ENCODE results near the gene ATXN7L1.

The ATXN7L1 gene

DNA sequence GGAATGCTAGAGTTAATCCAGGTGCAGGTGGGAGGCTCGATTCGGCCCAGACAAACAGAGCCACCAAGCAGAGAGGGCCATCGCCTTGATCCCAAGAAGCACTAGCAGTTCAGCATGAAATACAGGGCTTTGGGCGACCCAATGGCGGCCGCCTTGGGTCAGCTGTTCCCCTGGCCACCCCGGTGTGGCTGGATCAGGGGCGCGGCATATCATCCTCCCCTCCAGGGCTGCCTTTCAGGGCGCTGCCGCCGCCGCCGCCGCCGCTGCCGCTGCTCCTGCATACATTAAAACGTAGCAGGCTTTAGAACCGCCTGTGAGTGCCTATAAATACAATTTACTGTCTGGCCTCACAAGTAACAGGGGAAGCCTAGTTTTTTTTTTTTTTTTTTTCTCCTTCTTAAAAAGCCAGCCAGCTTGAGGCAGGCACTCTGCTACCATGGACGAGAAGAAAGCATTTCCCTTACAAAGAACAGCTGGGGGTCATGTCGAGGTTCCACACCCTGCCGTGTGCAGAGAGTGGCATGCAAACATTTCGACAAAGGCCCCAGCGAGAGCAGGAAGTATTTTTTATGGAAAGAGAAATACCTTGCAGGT is 237.4 kb downstream of the ATXN7L1 start:
- no peak for DNase-seq

DNA sequence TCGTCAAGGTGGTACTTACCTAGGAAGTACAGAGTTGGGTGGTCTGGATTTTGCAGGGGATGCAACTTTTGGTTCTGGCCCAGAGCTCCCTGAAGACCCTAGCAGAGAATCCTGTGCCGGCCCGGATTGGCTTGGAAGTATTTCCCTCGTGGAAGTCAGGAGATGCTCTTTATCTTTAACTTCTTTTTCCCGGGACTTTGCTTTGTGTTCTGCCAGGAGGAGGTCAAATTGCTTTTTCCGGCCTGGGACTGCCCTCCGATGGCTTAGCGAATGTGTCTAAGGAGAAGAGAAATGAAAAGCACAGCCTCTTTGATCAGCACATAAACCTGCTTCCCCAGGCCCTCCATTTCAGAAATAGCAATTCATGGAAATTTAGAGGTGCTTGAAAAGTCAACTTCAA is 238.1 kb downstream of the ATXN7L1 start:
- no peak for DNase-seq

DNA sequence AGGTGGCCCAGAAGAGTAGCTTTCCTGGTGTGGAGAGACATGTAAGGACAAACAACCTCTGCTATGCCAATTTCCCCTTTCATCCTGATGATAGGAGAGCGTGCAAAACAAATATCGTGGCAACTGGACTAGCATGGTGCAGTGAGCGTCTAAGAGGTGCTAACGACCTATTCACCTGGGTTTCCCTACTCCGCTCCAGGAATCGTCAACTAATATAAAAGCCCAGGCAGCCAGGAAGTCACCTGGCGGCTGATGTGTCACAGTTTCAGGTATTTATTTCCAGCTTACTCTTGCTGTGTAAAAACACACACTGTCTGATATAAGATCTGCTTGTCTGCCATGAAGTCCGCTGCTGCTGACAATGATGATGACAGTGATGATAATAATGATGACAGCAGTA is 238.6 kb downstream of the ATXN7L1 start:
- no peak for DNase-seq

DNA sequence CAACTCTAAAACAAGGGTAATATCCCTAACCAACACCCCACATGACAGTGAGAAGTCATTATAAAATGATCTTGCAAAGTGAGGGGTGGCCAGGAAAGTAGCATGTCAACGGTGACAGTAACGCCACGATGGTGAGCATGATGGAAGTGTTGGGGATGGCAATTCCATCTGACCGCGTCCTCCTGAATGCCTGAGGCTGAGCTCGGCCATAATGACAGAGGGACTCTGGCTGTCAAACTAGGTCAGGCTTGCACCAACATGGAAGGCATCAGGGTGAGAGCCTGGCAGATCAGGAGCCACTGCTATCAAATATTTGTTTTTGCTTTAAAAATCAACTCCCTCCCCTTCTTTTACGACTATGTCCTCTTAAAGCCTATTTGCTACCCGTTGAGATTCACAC is 239.4 kb downstream of the ATXN7L1 start:
- no peak for DNase-seq

DNA sequence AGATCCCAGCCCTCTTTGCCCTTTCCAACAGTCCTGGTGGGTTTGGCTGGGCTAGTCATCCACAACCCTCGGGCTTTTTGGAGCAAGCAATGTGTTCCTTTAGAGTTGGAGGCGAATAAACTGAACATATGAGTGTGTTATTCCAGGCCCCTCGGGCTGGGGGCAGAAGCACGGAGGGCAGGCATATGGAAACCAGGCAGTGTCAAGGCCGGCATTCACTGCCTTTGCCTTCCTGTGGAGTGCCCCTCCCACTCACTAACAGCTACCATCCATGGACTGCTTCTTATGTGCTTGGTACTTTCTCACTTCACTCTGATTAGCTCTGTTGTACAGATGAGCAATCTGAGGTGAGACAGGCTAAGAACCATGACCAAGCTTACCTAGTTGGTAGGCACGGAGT is 241.2 kb downstream of the ATXN7L1 start:
- DNase-seq, result no peak

DNA sequence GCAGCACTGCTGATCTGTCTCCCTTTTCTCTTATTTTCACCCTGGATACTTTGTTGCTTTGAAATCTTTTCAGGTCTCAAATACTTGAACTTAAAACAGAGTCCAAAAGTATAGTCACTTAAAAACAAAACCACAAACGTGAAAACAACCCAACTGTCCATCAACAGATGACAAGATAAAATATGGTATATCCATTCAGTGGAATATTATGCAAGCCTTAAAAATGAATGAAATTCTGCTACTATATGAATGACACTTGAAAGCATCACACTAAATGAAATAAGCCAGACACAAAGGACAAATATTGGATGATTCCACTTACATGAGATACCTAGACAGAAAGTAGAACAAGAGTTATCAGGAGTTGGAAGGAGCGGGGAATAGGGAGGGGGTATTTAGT is 250.4 kb downstream of the ATXN7L1 start:
- DNase-seq, result no peak

DNA sequence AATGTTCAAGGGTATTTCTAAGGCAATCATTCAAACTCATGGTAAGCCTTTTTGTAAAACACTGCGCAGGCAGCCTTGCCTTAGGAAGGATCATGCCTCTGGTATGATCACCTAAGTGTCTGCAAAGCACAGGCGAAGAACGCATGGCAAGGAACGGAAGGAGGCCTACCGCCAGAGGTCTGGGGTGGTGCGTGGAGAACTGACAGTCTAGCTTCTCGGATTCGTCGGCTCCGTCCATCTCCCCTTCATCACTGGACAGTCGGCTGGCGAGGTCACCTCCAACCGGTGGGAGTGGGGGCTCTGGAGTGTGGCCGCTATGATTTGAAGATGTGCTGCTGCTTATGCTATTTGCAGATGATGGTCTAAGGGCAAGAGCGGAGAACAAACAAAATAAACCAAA is 252.5 kb downstream of the ATXN7L1 start:
- no peak for DNase-seq

DNA sequence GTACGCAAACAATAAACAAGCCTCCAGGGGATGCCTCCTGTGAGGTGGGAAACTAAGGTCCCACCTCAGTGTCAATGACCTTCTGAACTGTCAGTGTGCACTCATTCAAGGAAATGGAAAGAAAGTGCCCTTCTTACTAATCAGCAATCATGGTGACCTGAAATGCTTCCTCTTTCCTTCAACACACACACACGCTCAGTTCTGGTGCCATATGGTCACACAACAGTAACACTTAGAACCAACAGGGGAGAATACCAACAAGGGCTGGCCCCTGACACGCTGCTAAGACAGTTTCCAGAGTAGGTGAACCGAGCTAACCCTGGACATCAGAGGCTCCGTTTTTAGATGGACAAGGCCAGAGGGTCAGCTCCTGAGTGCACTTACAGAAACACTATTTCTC is 253.0 kb downstream of the ATXN7L1 start:
- no peak for DNase-seq

DNA sequence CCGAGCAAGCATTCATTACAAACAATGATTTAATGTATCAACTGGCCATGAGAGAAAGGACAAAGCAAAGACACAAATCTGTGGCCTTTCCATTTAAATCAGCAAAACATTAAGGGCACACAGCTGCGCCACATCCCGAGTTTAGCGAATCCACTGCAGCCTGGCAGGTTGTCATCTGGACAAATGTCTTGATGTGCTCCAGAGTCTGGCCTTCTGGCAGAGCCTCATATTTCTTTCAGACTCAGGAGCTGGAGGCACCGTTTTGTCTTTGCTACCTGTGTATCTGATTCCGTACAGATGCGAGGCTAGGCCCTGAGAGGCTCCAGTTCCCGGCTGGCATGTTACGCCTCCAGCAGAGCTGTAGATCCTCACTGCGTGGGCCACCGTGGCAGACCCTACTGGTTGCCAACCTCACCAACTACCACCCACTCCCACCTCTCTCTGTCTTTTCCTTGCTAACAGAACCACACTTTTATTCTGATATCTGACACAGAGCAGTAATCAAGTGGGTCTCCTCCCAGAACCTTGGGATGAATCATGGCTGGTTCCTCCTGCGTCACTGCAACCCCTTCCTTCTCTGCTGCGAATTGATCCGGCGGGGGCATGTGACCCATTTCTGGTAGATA is 254.2 kb downstream of the ATXN7L1 start:
- no peak for DNase-seq

DNA sequence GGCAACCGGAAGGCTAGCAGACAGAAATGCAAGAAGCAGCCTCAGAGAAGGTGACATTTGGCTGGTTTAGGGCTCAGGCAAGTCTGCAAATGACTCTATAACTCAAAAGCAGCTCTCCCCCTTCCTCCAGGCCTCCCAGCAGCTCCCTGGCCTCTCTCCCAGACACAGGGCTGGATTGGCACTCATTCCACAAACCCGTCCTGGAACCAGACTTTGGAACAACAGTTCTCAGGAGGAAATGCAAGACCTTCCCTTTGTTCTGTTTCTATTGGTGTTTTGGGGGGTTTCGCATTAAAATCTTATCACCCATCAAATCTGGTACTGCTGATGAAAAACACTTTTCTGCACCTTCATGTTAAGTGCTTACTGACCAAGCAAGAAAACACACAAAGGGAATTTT is 254.8 kb downstream of the ATXN7L1 start:
- DNase-seq, result no peak

DNA sequence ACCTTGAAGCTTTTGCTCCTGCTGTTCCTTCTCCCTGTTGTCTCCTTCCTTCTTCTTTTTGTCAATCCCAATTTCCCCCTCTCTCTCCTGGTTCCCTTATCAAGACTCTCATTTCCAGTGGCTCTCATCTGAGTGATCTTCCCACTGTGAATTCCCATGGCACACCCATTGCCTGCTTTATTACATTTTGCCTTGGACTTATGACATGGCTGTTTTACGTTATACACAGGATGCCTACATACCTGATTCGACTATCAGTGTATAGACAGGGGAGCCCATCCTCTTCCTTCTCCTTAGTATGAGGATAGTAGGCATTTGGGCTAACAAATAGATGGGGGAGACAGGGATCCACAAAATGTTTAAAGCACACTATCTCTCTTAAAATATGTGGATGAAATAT is 255.2 kb downstream of the ATXN7L1 start:
- no peak for DNase-seq

DNA sequence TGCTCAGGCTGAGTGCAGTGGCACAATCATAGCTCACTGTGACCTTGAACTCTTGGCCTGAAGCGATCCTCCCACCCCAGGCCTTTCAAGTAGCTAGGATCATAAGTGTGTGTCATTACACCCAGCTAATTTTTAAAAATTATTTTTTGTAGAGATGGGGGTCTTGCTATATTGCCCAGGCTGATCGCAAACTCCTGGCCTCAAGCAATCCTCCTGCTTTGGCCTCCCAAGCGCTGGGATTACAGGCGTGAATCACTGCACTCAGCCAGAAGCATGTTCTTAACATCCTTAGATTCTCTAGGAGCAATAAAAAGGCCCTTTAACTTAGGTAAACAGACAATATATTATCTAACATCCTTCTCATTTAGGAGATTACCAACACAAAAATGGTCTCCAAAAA is 256.8 kb downstream of the ATXN7L1 start:
- no peak for DNase-seq

DNA sequence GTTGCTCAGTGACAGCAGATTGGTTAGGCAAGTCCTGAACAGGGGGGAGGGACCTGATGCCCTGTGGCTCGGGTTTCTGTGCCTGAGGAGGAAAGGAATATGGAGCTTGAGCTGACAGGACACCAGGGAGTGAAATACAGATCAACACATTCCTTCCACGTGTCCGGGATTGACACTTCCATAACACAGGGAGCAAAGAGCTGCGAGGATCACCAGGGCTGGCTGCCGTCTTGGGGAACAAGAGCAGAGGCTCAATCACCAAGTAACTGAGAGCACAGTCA is 258.4 kb downstream of the ATXN7L1 start:
- no peak for DNase-seq

DNA sequence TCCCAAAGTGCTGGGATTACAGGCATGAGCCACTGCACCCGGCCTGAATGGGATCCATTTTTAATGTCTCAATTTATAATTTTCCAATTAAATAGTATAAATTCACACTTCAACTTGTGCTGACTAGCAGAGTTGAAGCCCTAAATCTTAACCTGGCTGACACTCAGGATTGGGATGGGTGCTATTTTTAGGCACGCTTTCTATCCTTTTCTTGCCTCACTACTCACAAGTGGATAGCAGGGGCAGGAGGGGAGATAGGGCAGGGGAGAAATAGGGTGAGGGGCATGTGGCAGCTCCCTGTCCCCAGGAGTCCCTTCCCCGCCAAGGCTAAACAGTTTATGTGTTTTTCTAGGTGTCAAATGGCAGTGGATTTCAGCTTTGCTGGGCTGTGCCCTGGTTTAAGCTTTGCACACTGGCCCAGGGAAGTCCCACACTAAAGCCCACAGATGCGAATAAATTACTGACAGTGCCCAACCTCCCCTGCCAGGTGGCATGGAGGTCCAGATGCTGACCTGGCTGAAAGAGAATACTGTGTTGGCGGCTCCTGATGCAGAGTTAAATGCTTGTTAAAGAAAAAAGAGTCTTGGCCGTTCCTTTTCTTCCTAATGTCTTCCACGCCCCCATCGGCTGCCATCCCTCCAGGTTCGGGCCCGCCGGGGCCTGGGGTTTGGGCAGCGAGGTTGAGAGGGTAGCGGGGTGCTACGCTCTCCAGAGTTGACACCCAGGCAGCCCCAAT is 259.0 kb downstream of the ATXN7L1 start:
- no peak for DNase-seq

DNA sequence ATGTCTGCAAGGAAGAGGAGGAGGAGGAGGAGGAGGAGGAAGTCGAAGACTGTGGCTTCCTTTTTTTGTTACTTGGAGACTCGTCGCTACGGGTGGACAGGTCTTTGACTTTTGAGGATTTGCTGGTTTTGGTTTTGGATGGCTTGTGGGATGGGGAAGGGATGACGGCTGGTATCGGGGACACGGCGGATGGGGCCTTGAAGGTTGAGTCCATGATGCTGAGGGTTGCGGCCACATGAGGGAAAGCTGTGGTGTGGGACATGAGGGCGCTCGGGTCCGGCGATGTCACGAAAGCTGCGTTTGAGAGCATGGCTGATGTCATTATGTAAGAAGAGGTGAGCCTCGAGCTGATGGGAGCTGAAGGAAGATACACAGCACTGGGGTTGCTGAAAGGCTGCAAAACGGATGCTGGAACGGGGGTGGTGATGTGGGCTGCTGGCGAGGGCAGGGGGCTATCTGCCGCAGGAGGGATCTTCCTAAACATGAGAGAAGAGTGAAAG is 262.0 kb downstream of the ATXN7L1 start:
- DNase-seq, result no peak

DNA sequence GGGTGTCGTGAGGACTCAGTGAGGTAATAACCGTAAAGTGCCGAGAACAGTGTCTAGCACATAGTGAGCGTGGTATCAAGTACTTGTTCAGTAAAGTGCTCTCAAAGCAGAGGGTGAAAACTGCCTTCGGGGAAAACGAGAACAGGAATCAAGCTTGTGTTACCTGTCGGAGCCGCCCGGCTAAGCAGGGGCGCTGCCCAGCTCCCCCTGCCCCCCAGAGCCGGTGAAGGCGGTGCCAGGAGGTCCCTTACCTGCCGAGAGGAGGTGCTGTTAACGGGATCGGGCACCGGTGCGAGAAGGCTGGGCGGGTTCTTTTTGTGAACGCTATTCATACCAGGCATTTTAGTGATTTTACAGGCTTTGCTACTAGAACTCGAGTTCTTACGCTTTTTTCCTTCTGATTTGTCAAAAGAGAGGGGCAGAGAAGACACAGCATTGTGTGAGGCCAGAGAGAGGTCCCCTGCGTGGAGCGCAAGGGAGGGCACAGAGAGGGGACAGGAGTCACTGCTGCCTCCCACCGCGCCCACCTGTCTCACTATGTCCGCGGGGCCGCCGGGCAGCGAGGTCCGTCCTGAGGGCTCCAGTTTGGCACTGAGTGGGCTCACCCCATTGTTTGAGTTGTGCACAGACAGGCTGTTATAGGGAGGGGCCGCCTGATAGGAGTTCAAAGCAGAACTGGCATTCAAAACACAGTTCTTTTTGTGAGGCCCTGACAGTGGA is 262.6 kb downstream of the ATXN7L1 start:
- DNase-seq, result no peak

DNA sequence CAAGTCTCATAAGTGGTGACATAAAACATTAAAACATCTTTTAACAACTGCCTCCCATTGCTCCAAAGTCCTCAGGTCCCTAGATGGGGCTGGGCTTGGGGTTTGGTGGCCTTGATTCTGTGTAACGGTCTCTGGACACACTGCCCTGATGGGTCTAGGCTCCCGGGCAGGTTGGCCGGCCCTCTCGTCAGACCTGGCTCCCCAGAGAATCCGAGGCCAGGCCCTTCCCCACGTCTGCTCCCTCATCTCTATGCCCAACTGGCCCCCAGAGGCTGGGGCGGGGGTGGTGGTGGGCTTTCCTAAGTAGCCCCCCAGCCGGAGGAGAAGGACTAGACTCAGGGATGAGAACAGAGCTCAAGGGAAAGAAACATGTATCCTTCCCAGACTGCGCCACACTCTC is 263.6 kb downstream of the ATXN7L1 start:
- DNase-seq, result no peak

DNA sequence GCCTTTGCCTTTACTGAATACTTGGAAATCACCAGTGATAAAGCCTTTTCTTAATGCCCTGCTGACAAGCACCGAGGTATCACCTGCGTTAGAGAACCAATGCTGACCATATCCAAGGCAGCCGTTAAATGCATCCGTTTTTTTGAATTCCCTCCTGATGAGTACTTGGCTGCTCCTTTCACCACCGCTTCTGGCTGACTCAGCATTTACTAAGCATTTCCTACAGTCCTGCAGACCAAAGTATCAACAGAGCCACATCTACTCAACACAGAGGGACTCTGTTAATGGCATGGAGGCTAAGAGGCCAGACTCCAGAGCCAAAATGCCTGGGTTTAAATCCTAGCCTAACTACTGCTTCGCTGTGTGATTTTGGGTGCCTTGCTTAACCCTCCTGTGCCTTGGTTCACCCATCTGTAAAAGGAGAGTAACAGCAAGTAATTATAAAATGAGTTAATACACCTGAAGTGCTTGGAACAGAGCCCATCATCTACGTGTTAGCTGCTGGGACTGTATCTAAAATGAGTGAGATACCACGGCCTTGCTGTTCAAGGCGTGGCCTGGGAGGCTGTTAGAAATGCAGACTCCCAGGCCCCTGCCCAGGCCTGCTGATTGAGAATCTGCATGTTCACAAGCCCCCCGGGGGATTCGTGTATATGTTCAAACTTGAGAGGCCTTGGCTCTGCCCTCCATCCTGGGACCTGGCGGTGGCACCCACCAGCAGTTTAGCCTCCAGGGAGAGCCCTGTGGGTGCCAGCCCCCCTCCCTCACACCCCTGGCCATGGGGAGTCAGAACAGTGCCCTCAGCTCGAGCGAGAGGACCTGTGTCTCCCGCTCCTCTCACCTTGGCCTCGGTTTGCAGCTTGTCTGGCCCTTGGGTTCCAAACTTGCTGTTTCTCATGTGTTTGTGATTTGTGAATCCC is 264.3 kb downstream of the ATXN7L1 start:
- no peak for DNase-seq

DNA sequence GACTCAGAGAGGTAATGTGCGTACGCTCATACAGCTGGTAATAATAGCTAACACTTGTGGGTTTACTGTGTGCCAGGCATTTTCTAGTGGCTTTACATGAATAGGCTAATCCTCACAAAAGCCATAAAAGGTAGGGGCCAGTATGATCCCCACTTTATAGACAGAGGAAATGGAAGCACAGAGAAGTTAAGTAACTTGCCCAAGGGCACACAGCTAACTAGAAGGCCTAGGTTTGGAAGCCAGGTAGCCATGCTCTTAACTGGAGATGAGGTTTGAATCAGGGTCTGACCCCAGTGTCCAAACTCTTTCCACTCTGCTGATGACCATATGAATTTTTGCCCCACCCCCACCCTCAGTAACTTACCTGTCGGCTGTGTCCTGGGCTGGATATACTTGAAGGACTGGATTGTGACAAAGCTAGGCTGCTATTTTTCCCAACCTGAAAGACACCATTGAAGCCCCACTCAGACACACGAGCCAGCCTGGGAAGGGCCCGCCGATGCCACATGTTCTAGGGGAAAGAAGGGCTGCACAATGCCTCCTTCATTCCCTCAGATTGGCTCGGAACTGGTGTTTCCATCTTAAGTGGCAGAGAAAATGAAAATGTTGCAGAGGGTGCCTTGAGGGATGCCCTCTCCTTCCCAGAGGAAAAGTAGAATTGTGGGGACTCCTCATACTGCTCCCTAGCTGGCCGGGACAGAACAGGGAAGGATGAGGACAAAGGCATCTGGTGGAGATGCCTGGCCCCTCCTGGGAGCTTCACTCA is 266.1 kb downstream of the ATXN7L1 start:
- DNase-seq, result no peak

DNA sequence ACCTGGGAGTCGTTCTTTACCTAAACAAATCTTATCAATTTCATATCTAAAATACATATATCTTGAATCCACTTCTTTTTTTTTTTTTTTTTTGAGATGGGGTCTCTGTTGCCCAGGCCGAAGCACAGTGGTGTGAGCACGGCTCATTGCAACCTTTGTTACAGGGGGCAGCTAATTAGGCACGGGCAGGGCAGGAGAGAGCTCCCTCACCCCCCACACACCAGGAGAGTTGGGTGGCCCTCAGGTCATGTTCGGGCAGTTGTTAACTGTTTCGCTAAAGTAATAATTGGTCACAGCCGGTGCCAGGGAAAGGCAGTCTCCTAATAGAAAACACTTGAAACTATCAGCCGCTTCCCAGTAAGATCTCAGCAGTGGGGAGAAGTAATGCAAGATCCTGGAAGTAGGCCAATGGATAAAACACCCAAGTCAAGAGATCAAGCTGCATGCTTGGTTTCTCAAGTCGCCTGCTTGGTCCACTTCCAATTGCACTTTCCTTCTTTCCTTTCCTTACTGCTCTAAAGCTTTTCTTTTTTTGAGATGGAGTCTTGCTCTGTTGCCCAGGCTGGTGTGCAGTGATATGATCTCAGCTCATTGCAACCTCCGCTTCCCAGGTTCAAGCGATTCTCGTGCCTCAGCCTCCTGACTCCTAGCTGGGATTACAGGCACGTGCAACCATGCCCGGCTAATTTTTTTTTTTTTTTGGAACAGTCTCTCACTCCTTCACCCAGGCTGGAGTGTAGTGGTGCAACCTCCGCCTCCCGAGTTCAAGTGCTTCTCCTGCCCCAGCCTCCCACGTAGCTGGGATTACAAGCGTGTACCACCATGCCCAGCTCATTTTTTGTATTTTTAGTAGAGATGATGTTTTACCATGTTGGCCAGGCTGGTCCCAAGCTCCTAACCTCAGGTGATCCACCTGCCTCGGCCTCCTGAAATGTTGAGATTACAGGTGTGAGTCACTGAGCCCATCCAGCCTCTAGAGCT is 273.8 kb downstream of the ATXN7L1 start:
- DNase-seq, result no peak
